Mesendoderm (in vitro differentiated cells): ENCODE data around the gene CIT.

Experiments used
- DNase-seq: peaks from one replicate; pipeline ENCODE4 v3.0.0; 2013
- H2AK5ac ChIP-seq: 2 replicates; pipeline ENCODE4 v1.6.1; 2013; ENCODE audit warnings: low read length, inconsistent platforms
- H2BK120ac ChIP-seq: 2 replicates; pipeline ENCODE4 v1.6.1; 2013; ENCODE audit warnings: low read depth, mild to moderate bottlenecking, low read length, moderate library complexity, mixed read lengths
- H2BK15ac ChIP-seq: replicated peaks from 2 replicates; pipeline ENCODE4 v1.6.1; 2013; ENCODE audit warnings: low read depth, mild to moderate bottlenecking, moderate library complexity
- H2BK5ac ChIP-seq: 2 replicates; pipeline ENCODE4 v1.6.1; 2013; ENCODE audit warnings: low read length, inconsistent platforms
- H3K18ac ChIP-seq: 2 replicates; pipeline ENCODE4 v1.6.1; 2013; ENCODE audit warnings: mild to moderate bottlenecking, low read length, mixed read lengths
- H3K23ac ChIP-seq: one replicate; pipeline ENCODE4 v1.6.1; 2013; ENCODE audit warnings: low read length
- H3K27ac ChIP-seq: 2 replicates; pipeline ENCODE4 v1.5.1; 2013; ENCODE audit warnings: low read depth, mild to moderate bottlenecking, inconsistent platforms, low read length, moderate library complexity
- H3K27me3 ChIP-seq: 2 replicates; pipeline ENCODE4 v1.6.1; 2013; ENCODE audit warnings: low read length, control low read depth, mild to moderate bottlenecking, inconsistent platforms; ENCODE audit not compliant: insufficient read depth, poor library complexity
- H3K36me3 ChIP-seq: 2 replicates; pipeline ENCODE4 v1.6.1; 2013; ENCODE audit warnings: low read length, inconsistent platforms; ENCODE audit not compliant: control insufficient read depth, insufficient read depth
- H3K4ac ChIP-seq: one replicate; pipeline ENCODE4 v1.6.1; 2013; ENCODE audit warnings: low read depth, mild to moderate bottlenecking, low read length, moderate library complexity
- H3K4me1 ChIP-seq: 2 replicates; pipeline ENCODE4 v1.6.1; 2013; ENCODE audit warnings: low read depth, low read length, inconsistent platforms; ENCODE audit not compliant: control insufficient read depth
- H3K4me2 ChIP-seq: 2 replicates; pipeline ENCODE4 v1.6.1; 2013; ENCODE audit warnings: low read length
- H3K4me3 ChIP-seq: 2 replicates; pipeline ENCODE4 v1.5.1; 2013; ENCODE audit warnings: mild to moderate bottlenecking, low read length
- H3K56ac ChIP-seq: one replicate; pipeline ENCODE4 v1.6.1; 2013; ENCODE audit warnings: low read length
- H3K79me1 ChIP-seq: 2 replicates; pipeline ENCODE4 v1.6.1; 2013; ENCODE audit warnings: low read length, inconsistent platforms
- H3K79me2 ChIP-seq: 2 replicates; pipeline ENCODE4 v1.6.1; 2013; ENCODE audit warnings: mild to moderate bottlenecking, low read length; ENCODE audit not compliant: control insufficient read depth, insufficient read depth
- H3K9ac ChIP-seq: 2 replicates; pipeline ENCODE4 v1.6.1; 2013; ENCODE audit warnings: low read length, inconsistent platforms
- H4K5ac ChIP-seq: one replicate; pipeline ENCODE4 v1.6.1; 2013; ENCODE audit warnings: low read length
- H4K8ac ChIP-seq: one replicate; pipeline ENCODE4 v1.6.1; 2013; ENCODE audit warnings: low read depth, mild to moderate bottlenecking, control low read depth, low read length, moderate library complexity
- WGBS: extraction: QIAGEN DNeasy Blood & Tissue Kit; methylation state at CpG from one replicate; pipeline ENCODE4 v1.1.7; 2013; ENCODE audit warnings: low lambda C conversion rate, missing lambda C conversion rate; ENCODE audit not compliant: insufficient coverage; ENCODE audit errors: extremely low coverage; 5-methylcytosine and 5-hydroxymethylcytosine counted together

CIT gene

DNA sequence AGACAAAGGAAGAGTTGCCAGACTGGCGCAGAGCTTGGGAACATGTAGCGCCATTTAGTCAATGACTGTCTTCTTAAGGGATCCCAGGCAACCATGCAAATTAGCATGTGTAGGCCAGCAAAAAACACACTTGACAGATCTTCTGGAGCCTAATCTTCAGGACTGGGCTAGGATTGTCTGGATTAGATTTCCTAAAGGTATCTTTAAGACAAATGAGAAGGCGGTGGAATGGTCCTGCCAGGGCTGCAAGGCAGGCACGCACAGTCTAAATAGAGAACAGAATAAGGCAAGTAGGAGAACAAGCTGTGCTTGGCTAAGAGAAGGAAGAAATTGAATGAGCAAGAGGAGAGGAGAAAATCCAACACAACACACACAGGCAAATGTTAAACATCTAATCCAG lies 80.0 kb downstream of the CIT start:
- no peak overlapping the region for H3K9ac ChIP-seq
- no peak overlapping the region for H3K4ac ChIP-seq
- WGBS = no CpG with 5 or more reads among the region's 4 CpGs
- H3K79me1 ChIP-seq = peaks cover 3% of the 10 kb centered on the region
- no peak overlapping the region for H3K4me3 ChIP-seq
- H3K36me3 ChIP-seq = no peaks in the 10 kb centered on the region
- no peaks in the 10 kb centered on the region for H3K79me2 ChIP-seq
- H3K23ac ChIP-seq = no peak overlapping the region
- H3K27me3 ChIP-seq = no peaks in the 10 kb centered on the region
- no peak overlapping the region for H2BK5ac ChIP-seq
- H3K56ac ChIP-seq = no peak overlapping the region
- H4K8ac ChIP-seq = no peak overlapping the region
- H4K5ac ChIP-seq = no peak overlapping the region
- H3K18ac ChIP-seq = no peak overlapping the region
- H2AK5ac ChIP-seq = no peak overlapping the region
- H2BK15ac ChIP-seq = no peak overlapping the region
- H3K4me1 ChIP-seq = no peaks in the 10 kb centered on the region
- H3K27ac ChIP-seq = no peak overlapping the region
- no peak overlapping the region for H3K4me2 ChIP-seq
- no peak overlapping the region for H2BK120ac ChIP-seq
- DNase-seq = no peak

DNA sequence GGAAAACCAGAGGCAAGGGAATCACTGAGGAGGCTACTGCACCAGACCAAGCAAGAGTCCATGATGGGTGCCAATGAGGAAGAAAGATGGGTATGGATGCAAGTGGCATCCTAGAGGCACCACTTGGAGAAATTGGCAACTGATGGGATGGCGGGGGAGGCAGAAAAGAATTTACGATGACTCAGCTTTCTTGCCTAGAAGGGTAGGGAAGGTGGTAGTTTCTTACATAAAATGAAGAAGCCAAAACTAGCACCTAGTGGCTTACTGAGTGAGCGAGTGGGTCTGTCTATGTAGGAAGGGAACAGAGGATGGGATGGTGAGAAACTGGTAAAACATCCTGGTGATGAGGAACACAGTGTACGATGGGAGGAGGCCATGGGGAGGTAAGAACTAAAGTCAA lies 80.8 kb downstream of the CIT start:
- H3K27ac ChIP-seq = no peak overlapping the region
- no peak overlapping the region for H3K9ac ChIP-seq
- H3K23ac ChIP-seq = no peak overlapping the region
- H2BK5ac ChIP-seq = no peak overlapping the region
- no peak overlapping the region for H2BK15ac ChIP-seq
- no peaks in the 10 kb centered on the region for H3K79me2 ChIP-seq
- no peaks in the 10 kb centered on the region for H3K79me1 ChIP-seq
- H4K8ac ChIP-seq = no peak overlapping the region
- no peak overlapping the region for H2AK5ac ChIP-seq
- H4K5ac ChIP-seq = no peak overlapping the region
- no peak overlapping the region for H3K56ac ChIP-seq
- no peak overlapping the region for H2BK120ac ChIP-seq
- no CpG with 5 or more reads among the region's 4 CpGs for WGBS
- no peak overlapping the region for H3K4me2 ChIP-seq
- no peak overlapping the region for H3K18ac ChIP-seq
- no peak overlapping the region for H3K4ac ChIP-seq
- H3K4me1 ChIP-seq = no peaks in the 10 kb centered on the region
- no peak overlapping the region for H3K4me3 ChIP-seq
- DNase-seq = no peak
- H3K27me3 ChIP-seq = no peaks in the 10 kb centered on the region
- no peaks in the 10 kb centered on the region for H3K36me3 ChIP-seq

DNA sequence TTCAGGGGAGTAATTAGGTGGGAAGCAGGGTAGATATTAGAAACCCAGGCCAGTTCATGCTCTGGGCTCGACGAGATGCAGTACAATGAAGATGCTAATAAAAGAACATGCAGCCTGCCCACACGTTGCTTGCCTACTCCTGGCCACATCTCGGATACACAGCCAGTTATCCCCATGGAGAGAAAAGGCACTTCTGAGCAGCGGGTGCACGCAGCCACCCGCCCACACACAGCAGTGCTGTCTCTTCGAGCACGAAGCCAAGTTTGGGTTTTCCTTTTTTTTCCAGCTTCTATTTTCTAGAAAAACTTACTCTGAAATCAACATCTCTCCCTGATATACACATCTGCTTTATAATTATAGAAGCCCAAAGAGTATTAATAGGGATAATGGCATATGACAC lies 85.7 kb downstream of the CIT start:
- Histone ChIP-seq H2BK120ac (no peak overlapping the region), H4K5ac (no peak overlapping the region), H3K4ac (no peak overlapping the region), H4K8ac (no peak overlapping the region), H3K27me3 (no peaks in the 10 kb centered on the region), H3K18ac (no peak overlapping the region), H3K9ac (no peak overlapping the region), H3K27ac (no peak overlapping the region), H3K4me3 (no peak overlapping the region), H3K4me1 (no peaks in the 10 kb centered on the region), H2AK5ac (no peak overlapping the region), H3K79me2 (no peaks in the 10 kb centered on the region), H3K4me2 (no peak overlapping the region), H3K79me1 (no peaks in the 10 kb centered on the region), H3K23ac (no peak overlapping the region), H3K56ac (no peak overlapping the region), H3K36me3 (no peaks in the 10 kb centered on the region), H2BK15ac (no peak overlapping the region), H2BK5ac (no peak overlapping the region)
- DNase-seq = no peak
- no CpG with 5 or more reads among the region's 9 CpGs for WGBS

DNA sequence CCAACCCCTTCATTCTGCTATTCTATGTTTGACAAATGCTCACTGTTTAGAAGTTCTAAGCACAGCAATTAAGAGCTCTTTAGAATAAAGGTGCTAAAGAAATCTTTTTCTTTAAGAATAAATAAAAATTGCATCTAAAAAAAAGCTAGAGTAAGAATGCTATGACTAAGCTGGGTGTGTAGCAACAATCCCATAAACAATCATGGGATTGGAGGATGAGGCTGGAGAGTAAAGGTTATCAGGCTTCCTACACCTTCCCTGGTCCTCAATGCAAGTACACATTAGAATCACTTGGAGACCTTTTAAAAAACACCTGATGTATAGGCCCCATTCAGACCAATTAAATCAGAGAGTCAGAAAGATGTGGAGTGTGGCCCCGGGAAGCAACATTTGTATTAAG lies 88.3 kb downstream of the CIT start:
- no peaks in the 10 kb centered on the region for H3K79me2 ChIP-seq
- H2AK5ac ChIP-seq = no peak overlapping the region
- no peak overlapping the region for H4K5ac ChIP-seq
- no peaks in the 10 kb centered on the region for H3K27me3 ChIP-seq
- H3K79me1 ChIP-seq = no peaks in the 10 kb centered on the region
- WGBS = no CpG with 5 or more reads among the region's 1 CpG
- H3K4me3 ChIP-seq = no peak overlapping the region
- H3K4me1 ChIP-seq = no peaks in the 10 kb centered on the region
- H3K36me3 ChIP-seq = peaks cover under 1% of the 10 kb centered on the region
- DNase-seq = no peak
- H3K23ac ChIP-seq = no peak overlapping the region
- H2BK5ac ChIP-seq = no peak overlapping the region
- no peak overlapping the region for H2BK120ac ChIP-seq
- H3K18ac ChIP-seq = no peak overlapping the region
- no peak overlapping the region for H3K4me2 ChIP-seq
- no peak overlapping the region for H3K56ac ChIP-seq
- no peak overlapping the region for H3K4ac ChIP-seq
- no peak overlapping the region for H2BK15ac ChIP-seq
- H3K27ac ChIP-seq = no peak overlapping the region
- no peak overlapping the region for H4K8ac ChIP-seq
- no peak overlapping the region for H3K9ac ChIP-seq

DNA sequence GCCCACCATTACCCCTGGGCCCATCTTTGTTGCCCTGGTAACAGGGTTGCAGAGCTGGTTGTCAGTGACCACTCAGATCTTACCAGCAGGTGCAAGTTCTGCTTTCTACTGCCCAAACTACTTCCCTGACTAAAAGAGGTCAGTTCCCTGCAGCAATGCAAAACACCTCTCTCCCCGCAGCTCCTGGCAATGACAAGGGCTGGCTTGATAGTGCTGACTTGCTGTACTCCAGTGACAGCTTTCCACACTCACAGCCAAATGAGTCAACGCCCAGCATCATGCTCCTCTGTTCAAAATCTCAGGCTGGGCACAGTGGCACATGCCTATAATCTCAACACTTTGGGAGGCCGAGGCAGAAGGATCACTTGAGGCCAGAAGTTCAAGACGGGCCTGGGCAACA lies 90.6 kb downstream of the CIT start:
- Histone ChIP-seq H2BK5ac (no peak overlapping the region), H2BK15ac (no peak overlapping the region), H3K27me3 (no peaks in the 10 kb centered on the region), H2BK120ac (no peak overlapping the region), H3K27ac (no peak overlapping the region), H3K4ac (no peak overlapping the region), H3K18ac (no peak overlapping the region), H3K79me2 (no peaks in the 10 kb centered on the region), H4K8ac (no peak overlapping the region), H3K23ac (no peak overlapping the region), H3K4me3 (no peak overlapping the region), H3K36me3 (peaks cover 2% of the 10 kb centered on the region), H2AK5ac (no peak overlapping the region), H3K4me1 (no peaks in the 10 kb centered on the region), H3K9ac (no peak overlapping the region), H3K4me2 (no peak overlapping the region), H3K79me1 (no peaks in the 10 kb centered on the region), H3K56ac (no peak overlapping the region), H4K5ac (no peak overlapping the region)
- no peak for DNase-seq
- no CpG with 5 or more reads among the region's 4 CpGs for WGBS

GRCh38 chr12:119784673-119785072 lies 92.4 kb downstream of the CIT start:
- Histone ChIP-seq H3K36me3 (peaks cover 2% of the 10 kb centered on the region), H3K27me3 (no peaks in the 10 kb centered on the region), H3K4me3 (no peak overlapping the region), H3K4ac (no peak overlapping the region), H3K79me1 (no peaks in the 10 kb centered on the region), H2BK120ac (no peak overlapping the region), H2BK5ac (no peak overlapping the region), H3K79me2 (no peaks in the 10 kb centered on the region), H2AK5ac (no peak overlapping the region), H3K23ac (no peak overlapping the region), H3K56ac (no peak overlapping the region), H2BK15ac (no peak overlapping the region), H3K9ac (no peak overlapping the region), H3K27ac (no peak overlapping the region), H4K5ac (no peak overlapping the region), H4K8ac (no peak overlapping the region), H3K4me2 (no peak overlapping the region), H3K18ac (no peak overlapping the region), H3K4me1 (no peaks in the 10 kb centered on the region)
- DNase-seq = no peak
- WGBS = no CpG with 5 or more reads among the region's 17 CpGs
